GM12873 (cell line): ENCODE results near the gene ASGR1.

ENCODE experiments used
- CTCF ChIP-seq: IDR thresholded peaks from 2 replicates; pipeline ENCODE4 v1.5.1; 2012; ENCODE audit warnings: low read depth, mild to moderate bottlenecking, moderate library complexity, low read length, control low read depth; ENCODE audit not compliant: insufficient read depth; ENCODE audit errors: missing control alignments

The ASGR1 gene

DNA sequence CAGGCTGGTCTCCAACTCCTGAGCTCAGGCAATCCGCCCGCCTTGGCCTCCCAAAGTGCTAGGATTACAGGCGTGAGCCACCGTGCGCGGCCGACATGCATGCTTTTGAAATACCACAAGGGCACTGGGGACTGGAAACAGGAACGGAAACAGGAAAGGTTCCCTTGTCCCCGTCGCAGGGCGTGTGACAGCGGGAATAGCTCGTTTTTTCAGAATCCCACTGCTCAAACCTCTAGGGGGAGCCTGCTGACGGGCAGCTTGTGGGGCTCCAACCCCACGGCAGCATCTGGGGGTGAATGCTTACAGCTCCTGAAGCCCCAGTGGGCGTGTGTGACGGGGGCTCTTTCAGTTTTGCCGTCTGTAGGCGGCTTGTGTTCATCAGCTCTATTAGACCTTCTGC lies 45.7 kb downstream of the ASGR1 start:
- peak; percentile 74 for TF ChIP-seq CTCF

DNA sequence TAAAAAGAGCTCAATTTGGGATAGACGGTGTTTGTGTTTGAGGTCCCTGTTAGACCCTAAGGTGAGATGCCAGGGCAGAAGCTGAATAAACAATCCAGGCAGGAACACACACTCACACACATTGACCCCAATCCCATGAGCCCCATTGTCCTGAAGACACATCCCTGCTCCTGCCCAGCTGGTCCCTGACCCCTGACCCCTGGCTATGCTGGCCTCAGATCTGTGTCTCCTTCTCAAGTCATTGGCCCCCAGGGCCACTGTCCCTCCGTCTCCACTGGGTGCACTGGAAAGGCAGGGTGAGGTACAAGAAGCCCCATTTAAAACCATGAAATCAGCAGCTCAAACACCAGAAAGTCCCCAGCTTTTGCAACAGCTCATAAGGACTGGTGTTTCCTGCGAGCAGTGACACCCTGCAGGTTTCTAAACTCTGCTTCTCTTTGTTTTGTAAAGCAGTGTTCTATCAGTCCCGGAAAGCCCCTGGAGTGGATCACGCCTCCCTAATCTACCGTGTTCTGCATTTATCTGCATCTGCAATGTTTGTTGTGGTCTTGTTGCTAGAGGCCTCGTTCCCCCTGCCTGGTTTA lies 46.6 kb downstream of the ASGR1 start:
- TF ChIP-seq CTCF: no peak

- no peak for TF ChIP-seq CTCF
These were observed 47.8 kb downstream of the ASGR1 start for GRCh38 chr17:7131423-7131791.

GRCh38 chr17:7130621-7131422 lies 48.3 kb downstream of the ASGR1 start:
- no peak for TF ChIP-seq CTCF

GRCh38 chr17:7129311-7129710 lies 49.9 kb downstream of the ASGR1 start:
- no peak for TF ChIP-seq CTCF

DNA sequence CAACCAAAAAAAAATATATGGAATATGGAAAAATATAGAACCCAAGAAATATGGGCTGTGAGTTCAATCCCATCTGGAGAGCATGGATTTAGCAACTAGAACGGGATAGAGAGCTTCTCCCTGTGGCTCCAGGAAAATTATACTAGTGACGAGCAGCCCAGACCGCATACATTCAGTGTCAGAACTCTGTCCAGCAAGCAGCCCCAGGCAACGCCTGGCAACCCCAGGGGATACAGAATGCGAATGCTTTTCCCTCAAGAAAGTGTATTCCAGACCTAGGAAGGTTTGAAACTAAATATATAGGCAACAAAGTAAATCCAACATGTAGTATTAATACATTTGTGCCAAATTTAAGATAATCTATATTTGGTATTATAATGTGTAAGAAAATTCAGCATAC lies 51.0 kb downstream of the ASGR1 start:
- TF ChIP-seq CTCF: no peak

- TF ChIP-seq CTCF: no peak
These were observed 54.2 kb downstream of the ASGR1 start for GRCh38 chr17:7124923-7125322.
